OCI-LY1 (cell line): ENCODE measurements around the gene MTO1.

Source experiments
- EZH2 ChIP-seq: fragments of 200-600 bp; sonication (generic), shearing (Covaris generic); IDR thresholded peaks from 2 replicates; pipeline ENCODE4 v1.8.0; 2017; ENCODE audit warnings: borderline replicate concordance, mixed run types, mild to moderate bottlenecking, antibody characterized with exemption, low read length, moderate library complexity, mixed read lengths
- TF ChIP-seq, protein P1 (sequence below): fragments of 200-600 bp; sonication (generic), shearing (Covaris generic); IDR thresholded peaks from 2 replicates; pipeline ENCODE4 v1.5.1; 2017; ENCODE audit warnings: mild to moderate bottlenecking, antibody characterized with exemption, low read length, moderate library complexity, mixed read lengths

DNA sequence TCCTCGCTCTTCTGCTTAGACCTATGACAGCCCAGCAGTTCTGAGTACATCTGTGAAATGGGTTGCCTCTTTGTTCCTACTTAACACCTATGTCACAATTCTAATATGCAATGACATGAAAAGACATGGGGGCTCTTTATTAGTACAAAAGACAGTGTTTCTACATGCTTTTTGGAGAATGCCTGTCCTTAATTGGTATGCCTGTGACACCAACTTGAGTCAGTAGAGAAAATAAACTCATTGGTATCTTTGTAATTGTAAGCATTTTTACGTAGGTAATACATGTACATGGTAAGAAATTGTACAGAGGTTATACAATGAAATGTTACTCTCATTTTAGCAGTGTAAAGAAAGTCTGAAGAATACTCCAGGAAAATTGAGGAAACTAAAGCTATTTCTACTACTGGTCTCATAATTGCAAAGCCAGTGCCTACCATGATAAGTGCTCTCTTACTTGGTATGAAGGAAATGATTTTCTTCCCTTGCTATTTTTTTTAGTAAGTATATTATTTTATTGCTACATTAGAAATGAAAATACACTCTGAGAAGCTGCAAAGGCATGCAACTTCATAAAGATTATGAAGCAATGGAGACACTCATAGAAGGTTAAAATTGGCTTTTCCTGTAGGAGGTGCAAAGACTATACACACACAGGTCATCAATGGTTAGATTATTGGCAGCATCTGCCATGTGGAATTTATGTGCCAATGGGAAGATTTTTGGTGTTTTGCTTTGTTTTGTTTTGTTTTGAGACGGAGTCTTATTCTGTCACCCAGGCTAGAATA is 64.2 kb downstream of the MTO1 start:
- TF ChIP-seq, protein P1, sequence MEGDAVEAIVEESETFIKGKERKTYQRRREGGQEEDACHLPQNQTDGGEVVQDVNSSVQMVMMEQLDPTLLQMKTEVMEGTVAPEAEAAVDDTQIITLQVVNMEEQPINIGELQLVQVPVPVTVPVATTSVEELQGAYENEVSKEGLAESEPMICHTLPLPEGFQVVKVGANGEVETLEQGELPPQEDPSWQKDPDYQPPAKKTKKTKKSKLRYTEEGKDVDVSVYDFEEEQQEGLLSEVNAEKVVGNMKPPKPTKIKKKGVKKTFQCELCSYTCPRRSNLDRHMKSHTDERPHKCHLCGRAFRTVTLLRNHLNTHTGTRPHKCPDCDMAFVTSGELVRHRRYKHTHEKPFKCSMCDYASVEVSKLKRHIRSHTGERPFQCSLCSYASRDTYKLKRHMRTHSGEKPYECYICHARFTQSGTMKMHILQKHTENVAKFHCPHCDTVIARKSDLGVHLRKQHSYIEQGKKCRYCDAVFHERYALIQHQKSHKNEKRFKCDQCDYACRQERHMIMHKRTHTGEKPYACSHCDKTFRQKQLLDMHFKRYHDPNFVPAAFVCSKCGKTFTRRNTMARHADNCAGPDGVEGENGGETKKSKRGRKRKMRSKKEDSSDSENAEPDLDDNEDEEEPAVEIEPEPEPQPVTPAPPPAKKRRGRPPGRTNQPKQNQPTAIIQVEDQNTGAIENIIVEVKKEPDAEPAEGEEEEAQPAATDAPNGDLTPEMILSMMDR = no peak
- TF ChIP-seq EZH2 = no peak
